Muscle of arm (tissue), 12 donors: ENCODE measurements around the gene PCP2. TPM values are rescaled to one million over a fixed set of nuclear protein-coding genes. Genes with fewer than 3 reads are reported as not detected.

Source experiments
- DNase-seq: peaks from one replicate; pipeline ENCODE4 v3.0.0-alpha.2; 2013
- polyA plus RNA-seq, 12 donors: library from polyadenylated mRNA; unstranded; fragments of 120-200 nt; gene quantifications; one replicate each; pipeline ENCODE4 v1.2.1, GENCODE V29; 2013; ENCODE audit not compliant: insufficient read length in 12 of 12

The PCP2 gene
- polyA plus RNA-seq, 12 donors = 0.16 to 0.66 (median 0.40) TPM; not detected in 9

- no peak for DNase-seq
Measured at GRCh38 chr19:7598180-7598579, 35.3 kb downstream of the PCP2 start.

DNA sequence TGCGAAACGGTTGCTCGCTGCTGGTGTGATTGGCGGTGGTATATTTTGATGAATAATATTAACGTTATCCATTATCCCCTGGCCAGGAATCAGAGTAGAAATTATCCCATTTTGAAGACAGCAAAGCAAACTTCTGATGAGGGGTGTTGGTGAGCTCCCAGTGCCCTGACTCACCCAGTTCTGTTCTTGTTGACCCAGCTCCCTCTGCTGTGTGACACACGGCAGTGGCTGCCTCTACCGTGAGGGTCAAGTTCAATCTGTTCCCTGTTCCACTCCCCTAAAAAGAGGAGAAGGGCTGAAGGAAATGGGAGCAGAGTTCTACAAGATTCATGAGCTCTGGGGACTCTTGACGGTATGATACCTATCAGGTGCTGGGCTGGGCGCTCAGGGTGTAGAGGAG, 35.8 kb downstream of the PCP2 start:
- DNase-seq = no peak

DNA sequence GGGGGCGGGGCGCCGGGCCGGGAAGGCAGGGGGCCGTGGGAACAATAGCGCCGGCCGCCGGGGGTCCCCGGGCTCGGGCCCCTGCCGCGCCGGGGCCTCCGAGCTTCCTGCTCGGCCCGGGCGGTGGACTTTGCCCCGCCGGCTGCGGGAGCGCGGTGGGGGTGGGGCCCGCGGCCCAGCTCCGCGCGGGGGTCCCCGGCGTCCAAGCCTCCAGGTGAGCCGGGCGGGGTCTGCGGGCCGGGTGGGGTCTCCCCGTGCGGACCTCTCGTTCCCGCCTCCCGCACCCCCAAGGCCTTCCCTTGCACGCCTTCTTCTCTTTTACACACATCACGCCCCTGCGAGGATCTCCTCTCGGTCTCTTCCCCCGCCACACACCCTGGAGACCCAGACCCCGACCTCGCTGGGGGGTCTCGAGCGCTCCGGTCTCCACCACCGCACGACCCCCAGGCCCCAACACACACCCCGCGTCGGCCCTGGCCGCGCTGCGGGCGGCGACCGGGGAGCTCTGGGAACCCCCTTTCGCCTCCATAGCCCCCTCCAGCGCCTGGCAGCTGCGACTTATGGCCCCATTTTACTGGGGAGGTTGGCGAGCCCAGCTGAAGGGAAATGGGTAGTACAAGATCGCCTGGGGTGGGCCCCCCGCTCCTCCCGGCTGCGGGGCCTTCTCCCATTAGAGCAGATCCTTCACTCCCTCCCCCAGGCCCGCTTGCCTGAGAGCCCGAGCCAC, 37.1 kb downstream of the PCP2 start:
- no peak for DNase-seq

- DNase-seq = no peak
Measured at GRCh38 chr19:7595466-7596133, 37.9 kb downstream of the PCP2 start, which contains the start of gene CAMSAP3. CAMSAP3 (plus strand) TSS chr19:7595863; CDS start chr19:7596003, 140 bp downstream.

- no peak for DNase-seq
Measured at GRCh38 chr19:7590256-7590655, 43.3 kb downstream of the PCP2 start.

DNA sequence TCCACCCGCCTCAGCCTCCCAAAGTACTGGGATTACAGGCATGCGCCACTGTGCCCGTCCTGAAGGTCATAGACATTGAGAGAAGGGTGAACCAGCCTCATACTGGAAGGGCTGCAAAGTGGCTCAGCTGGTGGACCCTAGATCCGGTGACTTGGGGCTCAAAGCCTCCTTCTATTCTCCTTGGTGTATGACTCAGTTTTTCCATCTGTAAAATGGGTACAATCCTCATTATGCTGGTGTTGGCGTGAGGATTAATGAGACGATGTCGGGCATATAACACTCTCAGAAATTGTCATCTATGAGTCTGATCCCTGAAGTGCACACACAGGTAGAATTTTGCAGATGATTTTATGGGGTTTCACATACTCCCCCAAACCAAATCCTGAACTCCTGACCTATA, 43.7 kb downstream of the PCP2 start:
- no peak for DNase-seq

- DNase-seq = no peak
Measured at GRCh38 chr19:7582446-7582845, 51.1 kb downstream of the PCP2 start.

Other genes starting within 250 kb of the PCP2 start
- gene PEX11G, start 144.7 kb downstream of the PCP2 start, polyA plus RNA-seq = 1 to 10 TPM in 10 of 12 donors, not detected in 2; 1.9 to 3.1 (median 2.3) TPM
- 10 to 100 TPM in 11 of 12 donors, not detected in 1; 30.7 to 89.4 (median 36.4) TPM for gene ZNF358, start 117.6 kb downstream of the PCP2 start, polyA plus RNA-seq
- 10 to 100 TPM in 10 of 12 donors, 1 to 10 TPM in 1, not detected in 1; 9.7 to 16.7 (median 10.8) TPM for gene MCOLN1, start 111.1 kb downstream of the PCP2 start, polyA plus RNA-seq
- 10 to 100 TPM in 11 of 12 donors, not detected in 1; 19.3 to 47.1 (median 24.1) TPM for gene PNPLA6, start 98.0 kb downstream of the PCP2 start, polyA plus RNA-seq
- gene CAMSAP3, start 37.9 kb downstream of the PCP2 start, polyA plus RNA-seq = 1 to 10 TPM in 3 of 12 donors, under 1 TPM in 7, not detected in 2; 0.06 to 8.8 (median 0.33) TPM
- gene XAB2, start 4.2 kb downstream of the PCP2 start, polyA plus RNA-seq = 10 to 100 TPM in 11 of 12 donors, not detected in 1; 17.4 to 32.6 (median 20.7) TPM
- 10 to 100 TPM in 11 of 12 donors, not detected in 1; 46.7 to 76.9 (median 63.3) TPM for gene PET100, start 3.9 kb downstream of the PCP2 start, polyA plus RNA-seq
- gene STXBP2, start 3.4 kb upstream of the PCP2 start, polyA plus RNA-seq = 10 to 100 TPM in 2 of 12 donors, 1 to 10 TPM in 9, not detected in 1; 2.9 to 31.2 (median 4.1) TPM
- gene RETN, start 35.3 kb upstream of the PCP2 start, polyA plus RNA-seq = 1 to 10 TPM in 10 of 12 donors, not detected in 2; 1.2 to 6.2 (median 1.8) TPM
- gene MCEMP1, start 43.4 kb upstream of the PCP2 start, polyA plus RNA-seq = under 1 TPM in 6 of 12 donors, not detected in 6; 0.11 to 0.94 (median 0.26) TPM
- 10 to 100 TPM in 11 of 12 donors, not detected in 1; 24.1 to 50.8 (median 29.3) TPM for gene TRAPPC5, start 47.1 kb upstream of the PCP2 start, polyA plus RNA-seq
- gene FCER2, start 68.4 kb upstream of the PCP2 start, polyA plus RNA-seq = 1 to 10 TPM in 1 of 12 donors, under 1 TPM in 9, not detected in 2; 0.27 to 1.8 (median 0.43) TPM
- gene CLEC4G, start 98.4 kb upstream of the PCP2 start, polyA plus RNA-seq = under 1 TPM in 5 of 12 donors, not detected in 7; 0.19 to 0.47 (median 0.24) TPM
- gene CD209, start 113.8 kb upstream of the PCP2 start, polyA plus RNA-seq = 1 to 10 TPM in 11 of 12 donors, not detected in 1; 2.2 to 6.3 (median 3.5) TPM
- 1 to 10 TPM in 1 of 12 donors, under 1 TPM in 3, not detected in 8; 0.13 to 1.1 (median 0.40) TPM for gene CLEC4M, start 129.5 kb upstream of the PCP2 start, polyA plus RNA-seq
- 10 to 100 TPM in 11 of 12 donors, not detected in 1; 10.6 to 15.6 (median 12.4) TPM for gene EVI5L, start 196.5 kb upstream of the PCP2 start, polyA plus RNA-seq
- gene PRR36, start 240.7 kb upstream of the PCP2 start, polyA plus RNA-seq = 1 to 10 TPM in 2 of 12 donors, under 1 TPM in 9, not detected in 1; 0.16 to 2.9 (median 0.22) TPM